GM12872 (cell line): ENCODE measurements around the gene WIPF1.

Source experiments
- TF ChIP-seq, protein P1 (sequence below): IDR thresholded peaks from 3 replicates; pipeline ENCODE4 v1.5.1; 2011; ENCODE audit warnings: low read depth, mild to moderate bottlenecking, low read length, moderate library complexity; ENCODE audit not compliant: insufficient read depth

WIPF1 gene

DNA sequence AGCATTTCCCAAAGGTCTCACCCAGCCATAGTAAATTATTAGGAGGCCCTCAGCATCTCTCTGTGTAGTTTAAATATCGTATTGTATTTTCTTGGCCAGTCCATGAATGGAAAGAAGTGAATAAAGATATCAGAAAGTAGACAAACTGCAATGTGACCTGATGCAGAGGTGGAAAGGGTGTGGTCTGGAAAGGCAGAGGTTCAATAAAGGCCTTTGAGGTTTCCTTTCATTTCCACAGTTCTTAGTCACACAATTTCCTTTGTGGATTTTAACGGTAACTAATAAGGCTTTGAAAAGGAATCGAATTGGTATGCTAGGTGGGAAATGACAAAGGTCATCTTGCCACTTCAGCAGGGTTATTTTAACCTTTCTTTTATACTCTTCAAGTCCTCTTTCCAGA is 20.1 kb upstream of the WIPF1 start:
- TF ChIP-seq, protein P1, sequence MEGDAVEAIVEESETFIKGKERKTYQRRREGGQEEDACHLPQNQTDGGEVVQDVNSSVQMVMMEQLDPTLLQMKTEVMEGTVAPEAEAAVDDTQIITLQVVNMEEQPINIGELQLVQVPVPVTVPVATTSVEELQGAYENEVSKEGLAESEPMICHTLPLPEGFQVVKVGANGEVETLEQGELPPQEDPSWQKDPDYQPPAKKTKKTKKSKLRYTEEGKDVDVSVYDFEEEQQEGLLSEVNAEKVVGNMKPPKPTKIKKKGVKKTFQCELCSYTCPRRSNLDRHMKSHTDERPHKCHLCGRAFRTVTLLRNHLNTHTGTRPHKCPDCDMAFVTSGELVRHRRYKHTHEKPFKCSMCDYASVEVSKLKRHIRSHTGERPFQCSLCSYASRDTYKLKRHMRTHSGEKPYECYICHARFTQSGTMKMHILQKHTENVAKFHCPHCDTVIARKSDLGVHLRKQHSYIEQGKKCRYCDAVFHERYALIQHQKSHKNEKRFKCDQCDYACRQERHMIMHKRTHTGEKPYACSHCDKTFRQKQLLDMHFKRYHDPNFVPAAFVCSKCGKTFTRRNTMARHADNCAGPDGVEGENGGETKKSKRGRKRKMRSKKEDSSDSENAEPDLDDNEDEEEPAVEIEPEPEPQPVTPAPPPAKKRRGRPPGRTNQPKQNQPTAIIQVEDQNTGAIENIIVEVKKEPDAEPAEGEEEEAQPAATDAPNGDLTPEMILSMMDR = no peak

DNA sequence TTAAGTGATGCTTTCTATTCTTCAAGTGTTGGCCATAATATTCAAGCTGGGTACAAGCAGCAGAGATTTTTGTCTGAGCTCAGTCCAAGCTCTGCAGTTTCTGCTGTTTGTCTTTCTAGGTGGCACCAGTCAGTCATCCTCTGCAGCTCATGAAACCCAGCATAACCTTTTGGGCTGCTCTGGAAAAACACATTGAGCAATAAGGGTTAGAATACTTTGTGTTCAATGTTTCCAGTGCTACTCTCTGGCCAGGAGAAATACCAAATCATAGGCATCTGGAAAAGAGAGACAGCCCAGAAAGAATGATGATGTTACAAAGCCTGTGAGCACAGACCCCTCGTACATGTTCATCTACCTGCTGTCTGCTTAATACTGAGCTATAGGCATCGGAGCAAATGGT is 19.5 kb upstream of the WIPF1 start:
- TF ChIP-seq, protein P1 = no peak

DNA sequence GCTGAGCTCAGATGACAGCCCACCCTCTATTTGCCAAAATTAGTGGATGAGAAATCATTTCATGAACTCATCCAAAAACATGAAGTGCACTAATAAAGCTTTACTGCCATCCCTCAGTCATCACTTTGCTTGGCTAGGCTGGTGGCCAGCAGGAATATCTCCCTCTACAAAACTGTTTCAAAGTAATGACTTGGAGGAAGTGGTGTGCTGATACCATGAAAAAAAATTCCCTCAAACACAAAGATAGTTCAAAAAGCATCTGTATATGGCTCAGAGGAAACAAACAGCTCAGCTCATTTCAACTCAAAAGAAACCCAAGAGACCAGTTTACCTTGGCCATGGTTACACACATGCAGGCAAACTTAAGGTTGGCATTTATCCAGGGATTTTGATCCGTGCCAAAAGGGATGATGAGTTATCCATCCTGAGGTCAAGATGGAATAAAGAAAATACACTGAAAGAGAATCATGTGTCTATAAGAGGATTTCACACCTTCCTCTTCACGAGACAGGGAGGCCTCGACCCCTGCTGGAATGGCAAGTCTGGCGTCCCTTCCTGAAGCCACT is 18.4 kb upstream of the WIPF1 start:
- TF ChIP-seq, protein P1 = no peak

DNA sequence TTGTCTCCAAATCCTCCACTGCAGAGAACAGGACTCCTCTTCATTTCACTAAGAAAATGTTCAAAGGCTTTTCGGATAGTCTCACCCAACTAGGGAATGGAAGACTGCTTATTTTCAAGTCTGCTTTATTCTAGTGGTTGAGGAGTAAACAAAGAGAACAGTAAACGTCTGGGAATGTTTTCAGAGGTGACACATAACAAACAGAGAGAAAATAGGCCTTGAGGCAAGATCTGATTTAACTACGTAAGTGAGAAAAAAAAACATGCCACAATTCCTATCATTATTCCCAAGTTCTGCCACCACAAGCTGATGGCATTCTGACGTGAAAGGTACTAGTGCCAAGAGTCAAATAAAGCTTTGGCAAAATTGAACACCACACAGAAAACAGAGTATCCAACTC is 16.7 kb upstream of the WIPF1 start:
- TF ChIP-seq, protein P1 = no peak

DNA sequence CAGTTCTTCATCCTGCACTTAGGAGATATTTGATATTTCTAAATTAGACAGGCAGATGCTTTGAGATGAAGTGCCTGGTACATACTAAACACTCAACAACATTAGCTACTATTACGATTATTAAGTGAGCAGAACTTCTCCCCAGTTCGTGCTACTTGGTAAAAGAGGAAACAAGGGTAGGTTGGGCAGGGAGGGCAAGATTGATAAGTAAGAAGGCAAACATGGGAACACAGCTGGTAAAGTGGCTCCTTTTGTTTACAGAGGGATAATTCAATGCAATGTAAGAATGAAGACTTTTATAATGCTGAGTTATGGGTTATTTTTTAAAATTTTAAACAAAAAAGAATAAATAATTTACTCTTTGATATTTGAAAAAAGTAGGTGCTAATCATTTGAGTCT is 15.9 kb upstream of the WIPF1 start:
- TF ChIP-seq, protein P1 = no peak

DNA sequence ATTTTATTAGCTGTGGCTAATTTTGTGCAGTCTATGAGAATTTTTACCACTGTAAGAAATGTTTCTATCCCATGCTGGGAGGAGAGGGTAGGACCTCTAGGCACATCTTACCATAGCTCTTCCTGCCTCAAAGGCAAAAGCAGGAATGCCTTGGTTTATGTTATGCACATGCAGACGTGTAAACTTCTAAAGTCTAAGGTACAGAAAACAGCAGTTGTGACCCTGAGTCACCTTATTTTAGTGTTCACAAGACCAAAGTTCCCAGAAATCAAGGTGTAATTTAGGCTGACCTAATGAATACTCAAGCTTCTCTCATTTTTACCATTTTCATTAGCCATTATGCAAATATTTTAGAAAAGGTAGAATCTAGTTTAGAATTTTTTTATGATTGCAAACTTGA is 15.4 kb upstream of the WIPF1 start:
- TF ChIP-seq, protein P1 = no peak

DNA sequence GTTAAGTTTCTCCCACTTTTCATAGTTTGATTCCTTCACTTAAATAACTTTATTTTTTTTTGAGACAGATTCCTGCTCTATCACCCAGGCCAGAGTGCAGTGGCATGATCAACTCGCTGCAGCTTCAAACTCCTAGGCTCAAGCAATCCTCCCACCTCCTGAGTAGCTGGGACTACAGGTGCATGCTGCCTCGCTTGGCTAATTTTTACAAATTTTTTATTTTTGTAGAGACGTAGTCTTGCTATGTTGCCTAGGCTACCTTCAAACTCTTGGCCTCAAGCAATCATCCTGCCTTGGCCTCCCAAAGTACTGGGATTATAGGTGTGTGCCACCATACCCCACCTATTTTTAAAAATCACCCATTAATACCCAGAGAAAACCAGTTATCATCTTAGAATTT is 14.2 kb upstream of the WIPF1 start:
- TF ChIP-seq, protein P1 = no peak
